ENCODE measurements around the gene KRTAP5-7. TPM values are rescaled to one million over a fixed set of nuclear protein-coding genes. Genes with fewer than 3 reads are reported as not detected.

Gene KRTAP5-7
- polyA plus RNA-seq, 1 of the 3 experiments (the other 2 are of a cell fraction): 0.07 TPM

DNA sequence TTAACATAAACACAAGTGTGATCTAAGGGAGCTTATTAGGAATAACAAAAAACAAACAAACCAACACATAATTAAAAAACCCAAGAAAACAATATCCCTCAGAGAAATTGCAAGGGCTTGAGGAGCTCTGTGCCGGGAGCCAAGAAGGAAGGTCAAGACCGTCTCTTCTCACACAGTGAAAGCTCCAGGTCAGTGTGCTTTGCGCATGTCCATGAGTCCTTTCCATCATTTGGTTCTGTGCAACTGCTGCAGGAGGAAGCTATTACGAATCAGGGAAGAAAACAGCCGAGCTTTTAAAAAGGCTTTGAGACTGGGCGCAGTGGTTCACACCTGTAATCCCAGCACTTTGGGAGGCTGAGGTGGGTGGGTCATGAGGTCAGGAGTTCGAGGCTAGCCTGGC, 15.3 kb downstream of the KRTAP5-7 start:
- ChIA-PET POLR2A (no interaction called here), CTCF (interaction anchor here (0.7 to 1.7 kb wide), 3 partner anchors 14 to 38 kb away, joined by 3 to 9 read pairs (median 9); no protein-coding TSS in a partner anchor)
- Histone ChIP-seq H2AFZ (ENCODE audit: low read depth) (no peak overlapping the region), H3K4me3 (ENCODE audit: low read depth in 2 of 2, low read length in 1 of 2) (no peak overlapping the region), H3K27ac (ENCODE audit: low read depth in 2 of 2, low read length in 1 of 2) (no peak overlapping the region), H3K9me3 (no peaks in the 10 kb centered on the region), H3K27me3 (ENCODE audit: insufficient read depth) (no peaks in the 10 kb centered on the region), H3K4me2 (no peak overlapping the region), H3K4me1 (ENCODE audit: control insufficient read depth in 1 of 2, insufficient read depth in 2 of 2, low read depth in 1 of 2, low read length in 1 of 2) (peaks cover 0 to 10% of the 10 kb centered on the region in 2 experiments; a peak in 1 of 4 replicates), H4K20me1 (ENCODE audit: insufficient read depth) (no peaks in the 10 kb centered on the region), H3F3A (replicated peaks; ENCODE audit: insufficient read depth) (no peaks in the 10 kb centered on the region), H3K79me2 (ENCODE audit: insufficient read depth) (no peaks in the 10 kb centered on the region), H3K9me2 (no peaks in the 10 kb centered on the region), H3K36me3 (replicated peaks in 1 of 2; ENCODE audit: control insufficient read depth in 1 of 2, insufficient read depth in 2 of 2, low read length in 1 of 2) (no peaks in the 10 kb centered on the region), H3K9ac (no peak overlapping the region)
- DNase-seq: no peak
- WGBS (ENCODE audit: low lambda C conversion rate): 47% methylated on average over 7 of the region's 7 CpGs
- no peak for TF ChIP-seq YY1 (IDR thresholded peaks at IDR 0.05; ENCODE audit: low read depth)
- TF ChIP-seq GABPA (IDR thresholded peaks at IDR 0.05; ENCODE audit: low read depth): no peak
- TF ChIP-seq ZBTB33 (IDR thresholded peaks at IDR 0.05; ENCODE audit: borderline replicate concordance, low read depth): no peak
- TF ChIP-seq TEAD4 (IDR thresholded peaks at IDR 0.05; ENCODE audit: borderline replicate concordance, insufficient read depth): no peak

DNA sequence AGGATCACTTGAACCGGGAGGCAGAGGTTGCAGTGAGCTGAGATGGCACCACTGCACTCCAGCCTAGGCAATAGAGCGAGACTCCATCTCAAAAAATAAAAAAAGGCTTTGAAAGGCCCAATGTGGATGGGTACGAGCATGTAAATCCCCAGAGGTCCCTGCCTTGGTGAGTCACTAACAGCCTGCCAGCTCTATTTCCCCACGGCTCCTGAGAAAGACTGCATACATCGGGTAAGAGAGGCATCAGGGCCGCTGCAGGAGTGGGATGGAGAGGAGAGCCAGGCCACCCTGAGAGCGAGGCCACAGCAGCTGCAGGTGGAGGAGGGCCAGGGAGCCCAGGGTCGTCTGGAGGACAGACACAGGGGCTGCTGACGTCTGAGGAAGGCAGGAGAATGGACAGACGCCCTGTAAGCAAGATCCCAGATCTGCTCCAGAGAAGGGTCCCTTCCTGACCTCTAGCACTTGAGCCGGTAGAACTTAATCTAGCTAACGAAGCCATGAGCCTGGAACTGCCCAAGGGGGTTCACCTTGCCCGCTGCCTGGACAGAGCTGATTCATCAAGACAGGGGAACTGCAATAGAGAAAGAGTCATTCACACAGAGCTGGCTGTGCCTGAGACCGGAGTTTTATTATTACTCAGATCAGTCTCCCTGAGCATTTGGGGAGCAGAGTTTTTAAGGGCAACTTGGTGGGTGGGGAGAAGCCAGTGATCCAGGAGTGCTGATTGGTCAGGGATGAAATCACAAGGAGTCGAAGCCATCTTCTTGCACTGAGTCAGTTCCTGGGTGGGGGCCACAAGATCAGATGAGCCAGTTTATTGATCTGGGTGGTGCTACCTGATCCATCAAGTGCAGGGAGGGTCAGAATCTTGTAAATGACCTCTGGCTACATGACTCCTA, 16.1 kb downstream of the KRTAP5-7 start:
- no peak for TF ChIP-seq REST (IDR thresholded peaks at IDR 0.05; ENCODE audit: low read depth, low read length)
- no peak for TF ChIP-seq MAX (IDR thresholded peaks at IDR 0.05; ENCODE audit: low read depth)
- no peak for TF ChIP-seq MXI1 (IDR thresholded peaks at IDR 0.05; ENCODE audit: low read depth, low read length)
- H3K27ac ChIP-seq (ENCODE audit: low read depth in 2 of 2, low read length in 1 of 2): peak overlapping the region in 1 of 2 experiments; percentile 56; a peak in 1 of 4 replicates
- DNase-seq: peak; percentile 38
- no peaks in the 10 kb centered on the region for H3K9me2 ChIP-seq
- H3K9me3 ChIP-seq: no peaks in the 10 kb centered on the region
- no peak overlapping the region for H2AFZ ChIP-seq (ENCODE audit: low read depth)
- no peaks in the 10 kb centered on the region for H3F3A ChIP-seq (replicated peaks; ENCODE audit: insufficient read depth)
- H3K4me1 ChIP-seq (ENCODE audit: control insufficient read depth in 1 of 2, insufficient read depth in 2 of 2, low read depth in 1 of 2, low read length in 1 of 2): peaks cover 0 to 10% of the 10 kb centered on the region in 2 experiments; a peak in 1 of 4 replicates
- H3K79me2 ChIP-seq (ENCODE audit: insufficient read depth): no peaks in the 10 kb centered on the region
- no peaks in the 10 kb centered on the region for H4K20me1 ChIP-seq (ENCODE audit: insufficient read depth)
- ChIA-PET POLR2A (no interaction called here), CTCF (interaction anchor here (0.7 to 1.7 kb wide), 3 partner anchors 13 to 37 kb away, joined by 3 to 9 read pairs (median 9); no protein-coding TSS in a partner anchor)
- H3K4me2 ChIP-seq: no peak overlapping the region
- no peaks in the 10 kb centered on the region for H3K27me3 ChIP-seq (ENCODE audit: insufficient read depth)
- H3K36me3 ChIP-seq (replicated peaks in 1 of 2; ENCODE audit: control insufficient read depth in 1 of 2, insufficient read depth in 2 of 2, low read length in 1 of 2): no peaks in the 10 kb centered on the region
- H3K4me3 ChIP-seq (ENCODE audit: low read depth in 2 of 2, low read length in 1 of 2): no peak overlapping the region
- WGBS (ENCODE audit: low lambda C conversion rate): 33% methylated on average over 15 of the region's 15 CpGs
- no peak overlapping the region for H3K9ac ChIP-seq

Data from SK-N-SH (cell line).